Activated CD4-positive, alpha-beta memory T cell treated with anti-CD3 and anti-CD28 coated beads for 36 hours (primary cell): ENCODE data around the gene ZSWIM2. TPM values are rescaled to one million over a fixed set of nuclear protein-coding genes. Genes with fewer than 3 reads are reported as not detected.
"Not testable (repeated sequence)": the region's sequence is repeated elsewhere in the genome, so short reads cannot be mapped to it uniquely, and the experiment has no call there.

Experiments
- CTCF ChIA-PET: fragments of 350-600 bp; sonication (Branson Sonifier 250); formaldehyde crosslinking; loops from one replicate; lab custom pipeline; 2021; ENCODE audit warnings: antibody characterized with exemption, inconsistent platforms; lab: Charles Lee
- POLR2A ChIA-PET: fragments of 350-600 bp; sonication (Branson Sonifier 250); formaldehyde crosslinking; loops from one replicate; lab custom pipeline; 2021; ENCODE audit warnings: antibody characterized with exemption; lab: Charles Lee
- DNase-seq: peaks from one replicate; pipeline ENCODE4 v3.0.0-alpha.2; 2020
- H3K27ac Mint-ChIP-seq: one replicate; pipeline ENCODE4 v1.8.0; 2021; ENCODE audit warnings: mixed read lengths
- H3K27me3 Mint-ChIP-seq: one replicate; pipeline ENCODE4 v1.8.0; 2021; ENCODE audit warnings: mixed read lengths
- H3K36me3 Mint-ChIP-seq: one replicate; pipeline ENCODE4 v1.8.0; 2021; ENCODE audit warnings: mixed read lengths
- H3K4me1 Mint-ChIP-seq: one replicate; pipeline ENCODE4 v1.8.0; 2021; ENCODE audit warnings: low read depth, mixed read lengths
- H3K4me3 Mint-ChIP-seq: one replicate; pipeline ENCODE4 v1.8.0; 2021; ENCODE audit warnings: mild to moderate bottlenecking, mixed read lengths
- H3K9me3 Mint-ChIP-seq: one replicate; pipeline ENCODE4 v1.8.0; 2021; ENCODE audit warnings: mixed read lengths
- intact Hi-C: fragments of 100-400 bp; cut with micrococcal nuclease; formaldehyde crosslinking; loops from one replicate; pipeline ENCODE4 v1.15.1; 2023
- total RNA-seq, 2 experiments: library from RNA; stranded (reverse); gene quantifications; one replicate each; pipeline ENCODE4 v1.2.3, GENCODE V29; 2021

Gene ZSWIM2
- not detected for total RNA-seq

- ChIA-PET CTCF (no interaction called here), POLR2A (no interaction called here)
- peaks cover 7% of the 10 kb centered on the region for H3K9me3 Mint-ChIP-seq
- peaks cover 18% of the 10 kb centered on the region for H3K27me3 Mint-ChIP-seq
- H3K4me3 Mint-ChIP-seq, result no peak within 1 kb of the TSS
- DNase-seq, result peak; percentile 32
- intact Hi-C loops, result no loop called here
- H3K4me1 Mint-ChIP-seq, result peaks cover 11% of the 10 kb centered on the region
- H3K36me3 Mint-ChIP-seq, result no peaks in the 10 kb centered on the region
- H3K27ac Mint-ChIP-seq, result no peak within 1 kb of the TSS
Observed at GRCh38 chr2:186848873-186849578, at the start of gene ZSWIM2. TSS of gene ZSWIM2 (minus strand) at chr2:186849170. CDS start at chr2:186849130, 40 bp downstream.

- POLR2A ChIA-PET, H3K9me3 Mint-ChIP-seq, H3K4me1 Mint-ChIP-seq, DNase-seq, H3K27me3 Mint-ChIP-seq, CTCF ChIA-PET, H3K4me3 Mint-ChIP-seq, H3K36me3 Mint-ChIP-seq, intact Hi-C loops, H3K27ac Mint-ChIP-seq: not testable (repeated sequence)
Observed at GRCh38 chr2:186896220-186896619, 47.2 kb upstream of the ZSWIM2 start.

GRCh38 chr2:186895451-186895850 lies 46.5 kb upstream of the ZSWIM2 start:
- Mint-ChIP-seq H3K4me1 (no peaks in the 10 kb centered on the region), H3K36me3 (no peaks in the 10 kb centered on the region), H3K4me3 (no peak overlapping the region), H3K9me3 (peaks cover 3% of the 10 kb centered on the region), H3K27me3 (no peaks in the 10 kb centered on the region), H3K27ac (no peak overlapping the region)
- intact Hi-C loops, result no loop called here
- ChIA-PET CTCF (no interaction called here), POLR2A (no interaction called here)
- DNase-seq, result no peak

- Mint-ChIP-seq H3K27ac (no peak overlapping the region), H3K4me1 (no peaks in the 10 kb centered on the region), H3K9me3 (peaks cover 3% of the 10 kb centered on the region), H3K36me3 (no peaks in the 10 kb centered on the region), H3K27me3 (no peaks in the 10 kb centered on the region), H3K4me3 (no peak overlapping the region)
- intact Hi-C loops, result no loop called here
- CTCF ChIA-PET, result no interaction called here
- POLR2A ChIA-PET, result no interaction called here
- DNase-seq, result no peak
Observed at GRCh38 chr2:186894478-186894877, 45.5 kb upstream of the ZSWIM2 start.

- H3K36me3 Mint-ChIP-seq, result no peaks in the 10 kb centered on the region
- no peaks in the 10 kb centered on the region for H3K27me3 Mint-ChIP-seq
- intact Hi-C loops, result no loop called here
- H3K27ac Mint-ChIP-seq, result no peak overlapping the region
- H3K9me3 Mint-ChIP-seq, result no peaks in the 10 kb centered on the region
- ChIA-PET POLR2A (no interaction called here), CTCF (no interaction called here)
- H3K4me1 Mint-ChIP-seq, result no peaks in the 10 kb centered on the region
- no peak overlapping the region for H3K4me3 Mint-ChIP-seq
- DNase-seq, result no peak
Observed at GRCh38 chr2:186892821-186893220, 43.9 kb upstream of the ZSWIM2 start.

GRCh38 chr2:186891185-186891621 lies 42.2 kb upstream of the ZSWIM2 start:
- DNase-seq, result no peak
- H3K4me1 Mint-ChIP-seq, result no peaks in the 10 kb centered on the region
- ChIA-PET POLR2A (no interaction called here), CTCF (no interaction called here)
- H3K27ac Mint-ChIP-seq, result no peak overlapping the region
- H3K4me3 Mint-ChIP-seq, result no peak overlapping the region
- H3K27me3 Mint-ChIP-seq, result no peaks in the 10 kb centered on the region
- H3K36me3 Mint-ChIP-seq, result no peaks in the 10 kb centered on the region
- intact Hi-C loops, result no loop called here
- no peaks in the 10 kb centered on the region for H3K9me3 Mint-ChIP-seq

- H3K27ac Mint-ChIP-seq, result no peak overlapping the region
- DNase-seq, result no peak
- no peaks in the 10 kb centered on the region for H3K27me3 Mint-ChIP-seq
- no peak overlapping the region for H3K4me3 Mint-ChIP-seq
- no peaks in the 10 kb centered on the region for H3K36me3 Mint-ChIP-seq
- intact Hi-C loops, result no loop called here
- H3K4me1 Mint-ChIP-seq, result no peaks in the 10 kb centered on the region
- no peaks in the 10 kb centered on the region for H3K9me3 Mint-ChIP-seq
- POLR2A ChIA-PET, result no interaction called here
- CTCF ChIA-PET, result no interaction called here
Observed at GRCh38 chr2:186889101-186889879, 40.3 kb upstream of the ZSWIM2 start.

- intact Hi-C loops, result no loop called here
- H3K4me1 Mint-ChIP-seq, result no peaks in the 10 kb centered on the region
- no peak overlapping the region for H3K4me3 Mint-ChIP-seq
- H3K9me3 Mint-ChIP-seq, result peaks cover 12% of the 10 kb centered on the region
- no peak for DNase-seq
- no peaks in the 10 kb centered on the region for H3K27me3 Mint-ChIP-seq
- H3K27ac Mint-ChIP-seq, result no peak overlapping the region
- no peaks in the 10 kb centered on the region for H3K36me3 Mint-ChIP-seq
- POLR2A ChIA-PET, result no interaction called here
- CTCF ChIA-PET, result no interaction called here
Observed at GRCh38 chr2:186887107-186888090, 38.4 kb upstream of the ZSWIM2 start.

GRCh38 chr2:186884587-186884986 lies 35.6 kb upstream of the ZSWIM2 start:
- no peak overlapping the region for H3K27ac Mint-ChIP-seq

GRCh38 chr2:186883666-186884065 lies 34.7 kb upstream of the ZSWIM2 start:
- ChIA-PET POLR2A (no interaction called here), CTCF (no interaction called here)
- H3K27me3 Mint-ChIP-seq, result no peaks in the 10 kb centered on the region
- no peaks in the 10 kb centered on the region for H3K4me1 Mint-ChIP-seq
- H3K27ac Mint-ChIP-seq, result no peak overlapping the region
- H3K4me3 Mint-ChIP-seq, result no peak overlapping the region
- peaks cover 24% of the 10 kb centered on the region for H3K9me3 Mint-ChIP-seq
- DNase-seq, result no peak
- intact Hi-C loops, result no loop called here
- H3K36me3 Mint-ChIP-seq, result peaks cover 1% of the 10 kb centered on the region

More at GRCh38 chr2:186884587-186884986, 35.6 kb upstream of the ZSWIM2 start:
- H3K4me3 Mint-ChIP-seq, result no peak overlapping the region
- ChIA-PET CTCF (no interaction called here), POLR2A (no interaction called here)
- intact Hi-C loops, result no loop called here
- no peaks in the 10 kb centered on the region for H3K4me1 Mint-ChIP-seq
- H3K36me3 Mint-ChIP-seq, result peaks cover 1% of the 10 kb centered on the region
- no peaks in the 10 kb centered on the region for H3K27me3 Mint-ChIP-seq
- H3K9me3 Mint-ChIP-seq, result peaks cover 24% of the 10 kb centered on the region
- DNase-seq, result no peak

GRCh38 chr2:186882511-186883071 lies 33.6 kb upstream of the ZSWIM2 start:
- Mint-ChIP-seq H3K4me3 (no peak overlapping the region), H3K36me3 (peaks cover 1% of the 10 kb centered on the region), H3K27ac (no peak overlapping the region), H3K4me1 (no peaks in the 10 kb centered on the region), H3K27me3 (no peaks in the 10 kb centered on the region), H3K9me3 (peaks cover 24% of the 10 kb centered on the region)
- intact Hi-C loops, result no loop called here
- ChIA-PET CTCF (no interaction called here), POLR2A (no interaction called here)
- DNase-seq, result no peak

- CTCF ChIA-PET, result no interaction called here
- H3K9me3 Mint-ChIP-seq, result peaks cover 24% of the 10 kb centered on the region
- intact Hi-C loops, result no loop called here
Observed at GRCh38 chr2:186881660-186882059, 32.7 kb upstream of the ZSWIM2 start.

More at GRCh38 chr2:186881660-186882059, 32.7 kb upstream of the ZSWIM2 start:
- Mint-ChIP-seq H3K27ac (no peak overlapping the region), H3K27me3 (no peaks in the 10 kb centered on the region), H3K4me1 (no peaks in the 10 kb centered on the region), H3K36me3 (peaks cover 1% of the 10 kb centered on the region), H3K4me3 (no peak overlapping the region)
- POLR2A ChIA-PET, result interaction anchor here (0.6 kb wide), 1 partner anchor 50 kb away, joined by 5 read pairs; no protein-coding TSS in a partner anchor
- DNase-seq, result no peak
